HepG2 (cell line): ENCODE measurements around the gene C1orf35. TPM values are rescaled to one million over a fixed set of nuclear protein-coding genes. Genes with fewer than 3 reads are reported as not detected.
A peak's percentile ranks its signal among the peaks of the same experiment; 100 is the strongest.

ENCODE experiments used
- ELF1 ChIP-seq: sonication (generic); formaldehyde crosslinking; IDR thresholded peaks from 2 replicates; pipeline ENCODE4 v1.4.0; 2020; ENCODE audit warnings: missing genetic modification reagents
- GTF3A ChIP-seq: sonication (generic); formaldehyde crosslinking; conservative IDR thresholded peaks from 2 replicates; pipeline ENCODE4 v1.4.0; 2020; ENCODE audit warnings: mild to moderate bottlenecking, missing genetic modification reagents
- HES4 ChIP-seq: sonication (generic); formaldehyde crosslinking; IDR thresholded peaks from 2 replicates; pipeline ENCODE4 v1.9.0; 2021; ENCODE audit warnings: mild to moderate bottlenecking, missing genetic modification reagents, borderline replicate concordance
- HOXD1 ChIP-seq: sonication (generic); formaldehyde crosslinking; IDR thresholded peaks from 2 replicates; pipeline ENCODE4 v1.5.0; 2020; ENCODE audit warnings: missing genetic modification reagents
- KDM5B ChIP-seq: sonication (generic); formaldehyde crosslinking; IDR thresholded peaks from 2 replicates; pipeline ENCODE4 v1.4.0; 2020; ENCODE audit warnings: missing genetic modification reagents, mild to moderate bottlenecking, borderline replicate concordance
- KIAA2018 ChIP-seq: sonication (generic); formaldehyde crosslinking; IDR thresholded peaks from 2 replicates; pipeline ENCODE4 v1.5.0; 2020; ENCODE audit warnings: mild to moderate bottlenecking, missing genetic modification reagents, borderline replicate concordance
- NKX3-1 ChIP-seq: sonication (generic); formaldehyde crosslinking; IDR thresholded peaks from 2 replicates; pipeline ENCODE4 v1.5.0; 2020; ENCODE audit warnings: missing genetic modification reagents
- RARG ChIP-seq: sonication (generic); formaldehyde crosslinking; IDR thresholded peaks from 2 replicates; pipeline ENCODE4 v1.4.0; 2020; ENCODE audit warnings: low read depth, mild to moderate bottlenecking, missing genetic modification reagents
- REXO4 ChIP-seq: sonication (generic); formaldehyde crosslinking; IDR thresholded peaks from 2 replicates; pipeline ENCODE4 v1.8.0; 2022; ENCODE audit warnings: missing genetic modification reagents, mild to moderate bottlenecking, borderline replicate concordance
- TBP ChIP-seq: sonication (generic); formaldehyde crosslinking; IDR thresholded peaks from 2 replicates; pipeline ENCODE4 v1.5.0; 2020; ENCODE audit warnings: missing genetic modification reagents
- ZNF232 ChIP-seq: sonication (generic); formaldehyde crosslinking; IDR thresholded peaks from 2 replicates; pipeline ENCODE4 v1.4.0; 2020; ENCODE audit warnings: missing genetic modification reagents, borderline replicate concordance
- ZNF329 ChIP-seq: sonication (generic); formaldehyde crosslinking; IDR thresholded peaks from 2 replicates; pipeline ENCODE4 v1.9.0; 2021; ENCODE audit warnings: low read depth, mild to moderate bottlenecking, missing genetic modification reagents
- ZNF354B ChIP-seq: sonication (generic); formaldehyde crosslinking; IDR thresholded peaks from 2 replicates; pipeline ENCODE4 v1.8.0; 2022; ENCODE audit warnings: mild to moderate bottlenecking, missing genetic modification reagents
- ZNF550 ChIP-seq: sonication (generic); formaldehyde crosslinking; IDR thresholded peaks from 2 replicates; pipeline ENCODE4 v1.4.0; 2020; ENCODE audit warnings: mild to moderate bottlenecking, missing genetic modification reagents, borderline replicate concordance
- ZNF563 ChIP-seq: sonication (generic); formaldehyde crosslinking; IDR thresholded peaks from 2 replicates; pipeline ENCODE4 v1.8.0; 2022; ENCODE audit warnings: mild to moderate bottlenecking, moderate library complexity, missing genetic modification reagents
- polyA plus RNA-seq, 8 experiments: library from polyadenylated mRNA; depleted of rRNA in 3 of 8; stranded (reverse) in 7 of 8; unstranded in 1 of 8; fragments of >200 nt; fragmentation: Illumina TruSeq in 4 of 8; extraction: Trizol in 4 of 8; gene quantifications; 2 replicates each; pipeline versions ENCODE4 v1.2.1 to v1.2.3, GENCODE V29; 2011 to 2016; ENCODE audit warnings: low read depth in 4 of 8, missing spikeins in 1 of 8, mixed read lengths in 1 of 8; ENCODE audit not compliant: insufficient read depth in 1 of 8
- total RNA-seq, 5 experiments: library from RNA; depleted of rRNA; stranded (reverse); fragments of >200 nt; fragmentation: Illumina TruSeq; extraction: Trizol; gene quantifications; 2 replicates each; pipeline ENCODE4 v1.2.3, GENCODE V29; 2016; ENCODE audit warnings: low read depth in 1 of 5
- TF ChIP-seq, protein P1 (sequence below): sonication (generic); formaldehyde crosslinking; IDR thresholded peaks from 2 replicates; pipeline ENCODE4 v1.4.0; 2020; ENCODE audit warnings: missing genetic modification reagents, mild to moderate bottlenecking, borderline replicate concordance
- TF ChIP-seq, protein P2 (sequence below): sonication (generic); formaldehyde crosslinking; IDR thresholded peaks from 2 replicates; pipeline ENCODE4 v1.5.1; 2020; ENCODE audit warnings: mild to moderate bottlenecking, missing genetic modification reagents, borderline replicate concordance

The C1orf35 gene
- total and polyA plus RNA-seq, 2 of the 13 experiments (the other 11 are each of a cell fraction or from before 2014, with no cell fraction given) = 8.1 to 19.3 TPM

- TF ChIP-seq, protein P1, sequence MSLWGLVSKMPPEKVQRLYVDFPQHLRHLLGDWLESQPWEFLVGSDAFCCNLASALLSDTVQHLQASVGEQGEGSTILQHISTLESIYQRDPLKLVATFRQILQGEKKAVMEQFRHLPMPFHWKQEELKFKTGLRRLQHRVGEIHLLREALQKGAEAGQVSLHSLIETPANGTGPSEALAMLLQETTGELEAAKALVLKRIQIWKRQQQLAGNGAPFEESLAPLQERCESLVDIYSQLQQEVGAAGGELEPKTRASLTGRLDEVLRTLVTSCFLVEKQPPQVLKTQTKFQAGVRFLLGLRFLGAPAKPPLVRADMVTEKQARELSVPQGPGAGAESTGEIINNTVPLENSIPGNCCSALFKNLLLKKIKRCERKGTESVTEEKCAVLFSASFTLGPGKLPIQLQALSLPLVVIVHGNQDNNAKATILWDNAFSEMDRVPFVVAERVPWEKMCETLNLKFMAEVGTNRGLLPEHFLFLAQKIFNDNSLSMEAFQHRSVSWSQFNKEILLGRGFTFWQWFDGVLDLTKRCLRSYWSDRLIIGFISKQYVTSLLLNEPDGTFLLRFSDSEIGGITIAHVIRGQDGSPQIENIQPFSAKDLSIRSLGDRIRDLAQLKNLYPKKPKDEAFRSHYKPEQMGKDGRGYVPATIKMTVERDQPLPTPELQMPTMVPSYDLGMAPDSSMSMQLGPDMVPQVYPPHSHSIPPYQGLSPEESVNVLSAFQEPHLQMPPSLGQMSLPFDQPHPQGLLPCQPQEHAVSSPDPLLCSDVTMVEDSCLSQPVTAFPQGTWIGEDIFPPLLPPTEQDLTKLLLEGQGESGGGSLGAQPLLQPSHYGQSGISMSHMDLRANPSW (CRISPR knock-in tag) = no peak
- TF ChIP-seq ZNF329 (CRISPR knock-in tag) (no peak; the same call in 1 of the 2 replicates), ZNF563 (CRISPR knock-in tag) (peak; percentile 37; the same call in 1 of the 2 replicates), TBP (CRISPR knock-in tag) (no peak), KIAA2018 (peak; percentile 92; the same call in 1 of the 2 replicates), NKX3-1 (CRISPR knock-in tag) (no peak), ZNF232 (CRISPR knock-in tag) (0 out of 2 replicates have a peak, but pooled peaks have one; percentile 67), ELF1 (CRISPR knock-in tag) (no peak; the same call in 1 of the 2 replicates), HES4 (peak; percentile 21; the same call in 1 of the 2 replicates), GTF3A (no peak), RARG (CRISPR knock-in tag) (no peak), HOXD1 (CRISPR knock-in tag) (no peak), KDM5B (CRISPR knock-in tag) (peak; percentile 80; the same call in 1 of the 2 replicates), ZNF550 (CRISPR knock-in tag) (no peak), REXO4 (CRISPR knock-in tag) (no peak), ZNF354B (CRISPR knock-in tag) (no peak)
- TF ChIP-seq, protein P2, sequence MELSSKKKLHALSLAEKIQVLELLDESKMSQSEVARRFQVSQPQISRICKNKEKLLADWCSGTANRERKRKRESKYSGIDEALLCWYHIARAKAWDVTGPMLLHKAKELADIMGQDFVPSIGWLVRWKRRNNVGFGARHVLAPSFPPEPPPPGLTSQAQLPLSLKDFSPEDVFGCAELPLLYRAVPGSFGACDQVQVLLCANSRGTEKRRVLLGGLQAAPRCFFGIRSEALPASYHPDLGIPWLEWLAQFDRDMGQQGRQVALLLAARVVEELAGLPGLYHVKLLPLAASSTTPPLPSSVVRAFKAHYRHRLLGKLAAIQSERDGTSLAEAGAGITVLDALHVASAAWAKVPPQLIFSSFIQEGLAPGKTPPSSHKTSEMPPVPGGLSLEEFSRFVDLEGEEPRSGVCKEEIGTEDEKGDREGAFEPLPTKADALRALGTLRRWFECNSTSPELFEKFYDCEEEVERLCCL (CRISPR knock-in tag) = no peak
Measured at GRCh38 chr1:228082214-228082917, 20.8 kb downstream of the C1orf35 start, which contains the start of gene ARF1 (continued).
